ENCODE results near the gene MYT1. TPM values are rescaled to one million over a fixed set of nuclear protein-coding genes. Genes with fewer than 3 reads are reported as not detected.

Gene MYT1
- total and polyA plus RNA-seq, 2 of the 8 experiments (the other 6 are each of a cell fraction or from before 2014, with no cell fraction given): 0.63 to 2.0 TPM

GRCh38 chr20:64181391-64181790 lies 17.1 kb downstream of the MYT1 start (continued):
- TF ChIP-seq BCL11A (IDR thresholded peaks at IDR 0.05; ENCODE audit: low read depth in 2 of 2, low read length in 2 of 2): no peak
- no peak for TF ChIP-seq POLR2A (IDR thresholded peaks at IDR 0.05; ENCODE audit: control extremely low read depth in 1 of 2, low read depth in 2 of 2, low read length in 2 of 2)
- no peak for TF ChIP-seq USF2 (IDR thresholded peaks at IDR 0.05; ENCODE audit: low read length)
- TF ChIP-seq JUN (IDR thresholded peaks at IDR 0.05; ENCODE audit: low read depth, low read length): no peak
- TF ChIP-seq MAFK (IDR thresholded peaks at IDR 0.05; ENCODE audit: low read depth, low read length): no peak
- TF ChIP-seq CHD1 (IDR thresholded peaks at IDR 0.05; ENCODE audit: low read depth, low read length): no peak
- no peak for TF ChIP-seq RFX5 (IDR thresholded peaks at IDR 0.05; ENCODE audit: borderline replicate concordance, low read depth, low read length)
- no peak for TF ChIP-seq TEAD4 (IDR thresholded peaks at IDR 0.05; ENCODE audit: low read depth, low read length)
- no peak for TF ChIP-seq PHF8 (conservative IDR thresholded peaks at IDR 0.05; ENCODE audit: low read depth, low read length)

All from H1 (cell line).